Endothelial cell of umbilical vein (primary cell): ENCODE data around the gene TMED5. TPM values are rescaled to one million over a fixed set of nuclear protein-coding genes. Genes with fewer than 3 reads are reported as not detected.

Source experiments
- BruUV-seq: library from RNA; stranded (reverse); fragments of 400-500 nt; replicated peaks from 2 replicates; lab custom pipeline; 2021; lab: Mats Ljungman, UMichigan
- CTCF ChIA-PET: fragments of 300-600, 350-600 bp; sonication (Branson Sonifier 250); formaldehyde crosslinking; loops from one replicate; lab custom pipeline; 2021; ENCODE audit warnings: antibody characterized with exemption, inconsistent platforms; lab: Charles Lee
- POLR2A ChIA-PET: fragments of 300-600, 350-600 bp; sonication (Branson Sonifier 250); formaldehyde crosslinking; loops from one replicate; lab custom pipeline; 2021; ENCODE audit warnings: antibody characterized with exemption, inconsistent platforms; lab: Charles Lee
- DNase-seq: peaks from one replicate; pipeline ENCODE4 v3.0.0-alpha.2; 2011; ENCODE audit warnings: low read depth, low spot score
- FAIRE-seq: peaks from 2 replicates; lab custom pipeline; 2011; peaks lifted over from hg19 to GRCh38; lab: Jason Lieb, UNC
- H2AFZ ChIP-seq: 2 replicates; pipeline ENCODE4 v1.6.0; 2012; ENCODE audit warnings: low read depth, low read length, control low read depth, inconsistent platforms
- H3K27ac ChIP-seq: 2 replicates; pipeline ENCODE4 v1.5.1; 2011; ENCODE audit warnings: low read depth, mild to moderate bottlenecking, control low read depth, low read length, moderate library complexity; ENCODE audit not compliant: insufficient read depth
- H3K27me3 ChIP-seq, 2 experiments: 2 replicates each; pipeline versions ENCODE4 v1.6.0 to v1.6.1; 2011; ENCODE audit warnings: low read length in 2 of 2, mixed read lengths in 1 of 2; ENCODE audit not compliant: control insufficient read depth in 2 of 2, insufficient read depth in 2 of 2
- H3K36me3 ChIP-seq, 2 experiments: 2 replicates in 1 of 2; 3 replicates in 1 of 2; pipeline ENCODE4 v1.5.1; 2011; ENCODE audit warnings: low read length in 2 of 2, mild to moderate bottlenecking in 1 of 2, moderate library complexity in 1 of 2; ENCODE audit not compliant: control insufficient read depth in 2 of 2, insufficient read depth in 2 of 2; ENCODE audit errors: extremely low read depth in 1 of 2
- H3K4me1 ChIP-seq: 3 replicates; pipeline ENCODE4 v1.5.1; 2011; ENCODE audit warnings: mild to moderate bottlenecking, low read length; ENCODE audit not compliant: control insufficient read depth, insufficient read depth; ENCODE audit errors: extremely low read depth
- H3K4me2 ChIP-seq: 2 replicates; pipeline ENCODE4 v1.6.1; 2011; ENCODE audit warnings: low read length, control low read depth, mixed read lengths; ENCODE audit not compliant: insufficient read depth
- H3K4me3 ChIP-seq, 3 experiments: fragments of 200-600 bp in 1 of 3; sonication (generic), shearing (Covaris generic) in 1 of 3; replicated peaks in 1 of 3; 2 replicates each; pipeline ENCODE4 v1.5.1; 2011 to 2016; ENCODE audit warnings: control low read depth in 3 of 3, low read length in 3 of 3, mild to moderate bottlenecking in 2 of 3, inconsistent platforms in 1 of 3, low read depth in 1 of 3, moderate library complexity in 1 of 3; ENCODE audit not compliant: insufficient read depth in 1 of 3
- H3K79me2 ChIP-seq: 2 replicates; pipeline ENCODE4 v1.6.0; 2012; ENCODE audit warnings: low read length, inconsistent platforms; ENCODE audit not compliant: control insufficient read depth, insufficient read depth
- H3K9ac ChIP-seq: replicated peaks from 2 replicates; pipeline ENCODE3; 2011; ENCODE audit warnings: low read length, control low read depth; ENCODE audit not compliant: insufficient read depth; ENCODE audit errors: extremely low read depth
- H3K9me1 ChIP-seq: replicated peaks from 3 replicates; pipeline ENCODE4 v1.6.0; 2011; ENCODE audit warnings: mild to moderate bottlenecking, low read length; ENCODE audit not compliant: control insufficient read depth, insufficient read depth; ENCODE audit errors: extremely low read depth
- H3K9me3 ChIP-seq: replicated peaks from 2 replicates; pipeline ENCODE4 v1.5.1; 2012; ENCODE audit warnings: low read length, inconsistent platforms; ENCODE audit not compliant: control insufficient read depth, insufficient read depth
- H4K20me1 ChIP-seq: replicated peaks from 2 replicates; pipeline ENCODE3; 2011; ENCODE audit warnings: mild to moderate bottlenecking, low read length; ENCODE audit not compliant: control insufficient read depth, insufficient read depth; ENCODE audit errors: extremely low read depth
- FOS ChIP-seq: IDR thresholded peaks from 2 replicates; pipeline ENCODE4 v1.6.1; 2011; ENCODE audit warnings: mild to moderate bottlenecking, low read length, moderate library complexity, borderline replicate concordance; ENCODE audit not compliant: insufficient read depth
- GATA2 ChIP-seq: IDR thresholded peaks from 2 replicates; pipeline ENCODE4 v1.7.0; 2011; ENCODE audit warnings: low read depth, mild to moderate bottlenecking, moderate library complexity, mixed read lengths, low read length; ENCODE audit not compliant: insufficient read length, insufficient read depth
- POLR2A ChIP-seq: IDR thresholded peaks from 2 replicates; pipeline ENCODE4 v1.6.1; 2012; ENCODE audit warnings: low read depth, mild to moderate bottlenecking, control low read depth, low read length
- POLR2AphosphoS5 ChIP-seq: IDR thresholded peaks from 2 replicates; pipeline ENCODE4 v1.6.1; 2012; ENCODE audit warnings: low read depth, mild to moderate bottlenecking, control low read depth, low read length, moderate library complexity; ENCODE audit not compliant: insufficient read depth
- dilution Hi-C: fragments of 300-500 bp; cut with MboI; formaldehyde crosslinking; loops from one replicate; pipeline ENCODE4 v1.15.0; 2019; ENCODE audit warnings: low sequenced_read_pairs; ENCODE audit not compliant: extremely low pct_ligation_motif_present
- intact Hi-C: fragments of 100-400 bp; cut with micrococcal nuclease; formaldehyde crosslinking; loops from one replicate; pipeline ENCODE4 v1.10.0; 2022
- polyA plus RNA-seq, 4 experiments: library from polyadenylated mRNA; depleted of rRNA in 3 of 4; stranded (reverse) in 3 of 4; unstranded in 1 of 4; fragments of >200 nt; gene quantifications; 2 replicates each; pipeline versions ENCODE4 v1.2.1 to v1.2.3, GENCODE V29; 2011 to 2012; ENCODE audit warnings: missing spikeins in 1 of 4
- total RNA-seq: library from RNA; stranded (reverse); gene quantifications from 2 replicates; pipeline ENCODE4 v1.2.3, GENCODE V29; 2021

The TMED5 gene
- total and polyA plus RNA-seq, 2 donors (not counting 3 experiments of a cell fraction or from before 2014, with no cell fraction given): 24.2 to 51.2 TPM

DNA sequence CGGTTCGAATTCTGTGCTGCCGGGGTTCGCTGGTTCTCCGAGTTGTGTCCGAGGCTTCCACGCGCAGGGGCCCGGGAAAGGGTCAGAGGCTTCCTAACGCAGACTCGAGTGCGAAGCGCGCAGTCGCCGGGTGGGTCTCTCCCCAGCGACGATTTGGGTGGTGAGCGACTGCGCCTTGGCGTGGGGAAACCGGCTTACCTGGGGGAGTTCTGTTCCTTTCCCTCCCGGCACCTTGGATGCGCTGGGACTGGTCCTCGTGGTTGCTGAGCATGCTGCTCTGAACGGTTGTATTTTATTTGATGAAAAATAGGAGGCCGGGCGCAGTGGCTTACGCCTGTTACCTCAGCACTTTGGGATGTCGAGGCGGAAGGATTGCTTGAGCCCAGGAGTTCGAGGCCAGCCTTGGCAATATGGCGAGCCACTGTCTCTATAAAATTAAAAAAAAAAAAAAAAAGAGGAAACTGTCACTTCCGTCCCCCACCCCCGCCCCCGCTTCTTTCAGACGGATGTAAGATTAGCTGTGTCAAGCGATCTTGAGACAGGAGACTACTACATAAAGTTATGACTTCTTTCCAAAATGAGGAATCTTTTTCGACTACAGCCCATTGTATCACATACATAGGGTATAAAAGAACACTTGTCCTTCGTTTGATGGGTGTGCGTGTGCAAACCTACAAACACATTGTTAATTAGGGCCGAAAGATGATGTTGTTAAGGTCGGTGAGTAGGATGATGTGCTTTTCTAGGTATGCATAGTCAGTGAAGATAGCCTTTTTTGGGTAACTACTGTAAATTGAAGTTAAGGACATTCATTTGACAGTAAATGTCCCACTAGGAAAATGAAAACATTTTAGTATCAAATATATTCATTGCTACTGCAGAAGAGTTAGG, 755 bp upstream of the TMED5 start, which contains the start of gene CCDC18:
CCDC18 (plus strand) TSS at position 2 of the 891 bp plus-strand sequence. CDS start 2,638 bp downstream, outside the sequence.
- Histone ChIP-seq H3K4me1 (peaks cover 16% of the 10 kb centered on the region), H3K27ac (peak within 1 kb of the TSS; percentile 69), H4K20me1 (peaks cover 3% of the 10 kb centered on the region), H3K9me1 (no peaks in the 10 kb centered on the region), H3K9me3 (no peaks in the 10 kb centered on the region), H3K36me3 (peaks cover 0 to 1% of the 10 kb centered on the region in 2 experiments), H3K4me3 (peak within 1 kb of the TSS; percentile 80 to 87 (median 85)), H2AFZ (peak within 1 kb of the TSS; percentile 97), H3K4me2 (peak within 1 kb of the TSS; percentile 99), H3K9ac (peak within 1 kb of the TSS; percentile 89), H3K27me3 (no peaks in the 10 kb centered on the region), H3K79me2 (peaks cover 51% of the 10 kb centered on the region)
- BruUV-seq: TSS peak; percentile 60
- peak; percentile 36 for TF ChIP-seq POLR2A
- no peak for TF ChIP-seq FOS
- CTCF ChIA-PET: no interaction called here
- intact Hi-C loops: loop anchor here (1.0 kb wide), 2 partner anchors 102 to 164 kb away; partner anchors contain the start of genes DR1 and MTF2
- dilution Hi-C loops: no loop called here
- peak; percentile 36 for DNase-seq
- peak; percentile 54 for FAIRE-seq
- POLR2A ChIA-PET: no interaction called here

DNA sequence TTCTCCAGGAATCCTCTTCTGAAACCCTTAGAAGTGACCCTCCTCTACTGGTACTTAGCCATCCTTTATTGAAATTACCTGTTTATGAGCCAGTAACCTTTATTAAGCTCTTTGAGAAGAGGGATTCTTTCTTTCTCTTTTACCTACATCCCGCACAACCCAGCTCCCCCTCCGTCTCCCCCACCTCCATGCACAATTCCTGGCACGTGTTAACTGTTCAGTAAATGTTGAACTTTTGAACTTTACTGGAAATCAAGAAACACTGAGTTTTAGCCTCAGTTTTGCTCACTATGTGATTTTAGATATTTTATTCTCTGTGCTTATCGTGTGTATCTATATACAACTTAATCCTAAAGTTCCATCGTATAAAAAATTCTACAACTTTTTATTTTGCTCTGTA, 1.8 kb downstream of the TMED5 start:
- ChIA-PET POLR2A (no interaction called here), CTCF (interaction anchor here (0.7 to 2.0 kb wide), 2 partner anchors 98 to 100 kb away, joined by 5 to 8 read pairs; partner anchors contain the start of gene MTF2)
- Histone ChIP-seq H3K79me2 (peaks cover 74% of the 10 kb centered on the region), H3K36me3 (peaks cover 0 to 2% of the 10 kb centered on the region in 2 experiments), H3K9me1 (peaks cover 1% of the 10 kb centered on the region), H3K4me1 (peaks cover 16% of the 10 kb centered on the region), H3K9me3 (no peaks in the 10 kb centered on the region), H3K27ac (peak overlapping the region; percentile 43), H3K4me3 (peak overlapping the region; percentile 50 to 85 (median 83)), H4K20me1 (peaks cover 3% of the 10 kb centered on the region), H3K9ac (peak overlapping the region; percentile 88), H2AFZ (no peak overlapping the region), H3K4me2 (peak overlapping the region; percentile 80), H3K27me3 (no peaks in the 10 kb centered on the region)
- dilution Hi-C loops (no loop called here), intact Hi-C loops (no loop called here)
- BruUV-seq: no TSS peak
- DNase-seq (peak; percentile 37), FAIRE-seq (no peak)
- TF ChIP-seq GATA2: no peak
- TF ChIP-seq POLR2AphosphoS5: no peak
